DMS114 treated with DMSO at 0.1 percent for 48 hours (cell line): Measurements from ENCODE around the gene GALNT17.

Experiments used
- DNase-seq: peaks from one replicate; lab custom pipeline; 2025; ENCODE audit not compliant: unreplicated experiment; lab: John Stamatoyannopoulos, UW

Gene GALNT17

GRCh38 chr7:71132127-71132376 lies at the start of gene GALNT17:
Gene GALNT17, plus strand, starts transcription at chr7:71132144.
- DNase-seq = no peak

- no peak for DNase-seq
Observed at GRCh38 chr7:71095266-71095860, 36.6 kb upstream of the GALNT17 start.

- no peak for DNase-seq
Observed at GRCh38 chr7:71096351-71096750, 35.6 kb upstream of the GALNT17 start.

- DNase-seq = no peak
Observed at GRCh38 chr7:71106226-71106625, 25.7 kb upstream of the GALNT17 start.

- DNase-seq = no peak
Observed at GRCh38 chr7:71112436-71112835, 19.5 kb upstream of the GALNT17 start.

GRCh38 chr7:71120096-71120495 lies 11.8 kb upstream of the GALNT17 start:
- no peak for DNase-seq

- DNase-seq = no peak
Observed at GRCh38 chr7:71129126-71129525, 2.8 kb upstream of the GALNT17 start.

- no peak for DNase-seq
Observed at GRCh38 chr7:71130031-71130679, 1.8 kb upstream of the GALNT17 start.

GRCh38 chr7:71131256-71132126 lies 453 bp upstream of the GALNT17 start:
- DNase-seq = peak; percentile 69

- DNase-seq = no peak
Observed at GRCh38 chr7:71132377-71133231, 660 bp downstream of the GALNT17 start.

GRCh38 chr7:71133232-71133622 lies 1.3 kb downstream of the GALNT17 start:
- DNase-seq = no peak

- no peak for DNase-seq
Observed at GRCh38 chr7:71133856-71134255, 1.9 kb downstream of the GALNT17 start.

GRCh38 chr7:71135116-71135515 lies 3.2 kb downstream of the GALNT17 start:
- no peak for DNase-seq

- DNase-seq = no peak
Observed at GRCh38 chr7:71135663-71136062, 3.7 kb downstream of the GALNT17 start.

GRCh38 chr7:71137479-71137878 lies 5.5 kb downstream of the GALNT17 start:
- DNase-seq = no peak

- DNase-seq = no peak
Observed at GRCh38 chr7:71140264-71140663, 8.3 kb downstream of the GALNT17 start.

- DNase-seq = no peak
Observed at GRCh38 chr7:71144963-71145362, 13.0 kb downstream of the GALNT17 start.

GRCh38 chr7:71145906-71146901 lies 14.3 kb downstream of the GALNT17 start:
- no peak for DNase-seq

GRCh38 chr7:71148098-71148497 lies 16.2 kb downstream of the GALNT17 start:
- no peak for DNase-seq

- no peak for DNase-seq
Observed at GRCh38 chr7:71155236-71155635, 23.3 kb downstream of the GALNT17 start.
